Islet of Langerhans (tissue), 1 donor: ENCODE measurements around the gene SPHK2.
"Not testable (repeated sequence)": the region's sequence is repeated elsewhere in the genome, so short reads cannot be mapped to it uniquely, and the experiment has no call there.

Experiments used
- FAIRE-seq: peaks from one replicate; lab custom pipeline; 2011; peaks lifted over from hg19 to GRCh38; lab: Jason Lieb, UNC

SPHK2 gene

DNA sequence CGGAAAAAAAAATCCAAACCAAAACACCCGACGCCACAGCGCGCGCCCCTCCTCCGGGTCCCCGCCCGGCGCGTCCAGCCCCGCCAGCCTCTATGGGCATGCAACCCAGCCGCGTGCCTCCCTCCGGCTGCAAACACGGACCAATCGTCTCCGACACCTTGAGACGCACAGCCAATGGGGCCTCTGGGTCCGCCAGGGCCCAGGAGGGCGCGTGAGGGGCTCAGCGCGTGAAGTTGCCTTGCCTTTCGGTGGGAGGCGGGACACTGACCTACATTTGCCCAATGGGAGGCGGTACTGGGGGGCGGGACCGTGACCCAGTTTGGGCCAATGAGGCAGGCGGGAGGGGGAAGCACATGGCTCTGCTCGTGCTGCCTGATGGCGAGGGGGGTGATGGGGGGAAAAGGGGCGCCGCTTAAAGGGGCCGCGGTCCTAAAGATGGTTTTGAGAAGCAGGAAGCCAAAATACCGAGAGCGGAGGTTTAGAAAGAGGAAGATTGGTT lies 18.2 kb downstream of the SPHK2 start:
- no peak for FAIRE-seq

DNA sequence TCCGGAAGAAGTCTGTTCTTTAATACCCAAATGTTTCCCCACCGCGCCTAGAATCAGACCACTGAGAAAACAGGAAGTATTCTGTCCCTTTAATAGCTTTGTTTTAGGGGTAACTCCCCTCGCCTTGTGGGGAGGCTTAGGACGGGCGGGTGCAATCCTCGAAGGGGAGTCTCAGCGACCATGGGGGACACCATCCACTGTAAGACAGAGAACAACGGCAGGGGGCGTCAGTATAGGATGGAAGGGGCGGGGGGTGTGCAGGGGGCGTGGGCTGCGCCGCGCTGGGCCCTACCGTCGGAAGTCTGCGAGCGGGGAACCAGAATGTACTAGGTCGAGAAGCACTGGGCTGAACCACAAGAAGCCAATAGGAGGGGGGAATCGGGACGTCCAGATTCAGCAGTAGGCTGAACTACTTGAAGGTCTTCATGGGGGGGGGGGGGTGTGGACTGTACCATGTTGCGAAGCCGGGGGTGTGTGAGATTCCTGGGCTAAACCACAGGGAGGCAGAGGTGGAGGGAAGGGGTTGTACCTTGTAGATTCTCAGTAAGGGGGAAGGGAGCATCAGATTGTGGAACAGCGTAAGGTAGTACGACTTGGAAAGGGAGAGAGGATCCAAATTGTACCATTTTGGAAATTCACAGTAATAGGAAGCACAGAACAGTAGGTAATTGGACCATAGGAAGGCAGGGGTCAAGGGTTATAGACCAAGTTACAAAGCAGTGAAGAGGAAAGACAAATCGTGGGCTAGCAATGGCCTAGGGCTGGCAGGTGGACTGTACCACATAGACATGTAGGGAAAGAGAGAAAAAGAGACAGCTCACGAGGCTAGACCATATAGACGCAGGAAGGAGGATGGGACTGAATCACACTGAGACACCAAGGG lies 18.9 kb downstream of the SPHK2 start:
- no peak for FAIRE-seq

DNA sequence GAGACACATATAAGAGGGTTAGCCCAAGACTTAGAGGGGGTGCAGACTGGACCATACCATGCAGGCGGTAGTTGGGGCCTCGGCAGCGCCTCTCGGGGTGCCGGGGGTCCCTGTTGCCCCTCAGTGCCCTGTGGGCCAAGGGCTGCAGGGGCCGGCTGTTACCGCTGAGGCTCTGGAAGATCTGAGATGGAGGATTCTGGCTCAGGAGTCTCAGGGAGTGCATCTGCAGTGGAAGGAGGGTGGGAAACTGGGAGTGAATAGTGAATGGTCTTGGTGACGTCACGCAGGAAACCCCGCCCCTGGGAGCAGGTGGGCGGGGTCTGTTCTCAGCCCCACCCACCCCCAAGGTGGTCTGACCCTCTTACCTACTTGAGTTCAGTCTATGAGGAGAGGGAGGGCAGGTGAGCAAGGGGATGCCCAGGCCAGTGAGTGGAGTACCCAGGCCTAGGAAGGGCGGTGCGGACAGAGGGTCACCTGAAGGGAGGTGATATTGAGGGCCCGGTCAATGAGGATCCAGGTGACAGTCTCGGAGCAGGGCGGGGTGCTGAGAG lies 19.6 kb downstream of the SPHK2 start:
- no peak for FAIRE-seq

DNA sequence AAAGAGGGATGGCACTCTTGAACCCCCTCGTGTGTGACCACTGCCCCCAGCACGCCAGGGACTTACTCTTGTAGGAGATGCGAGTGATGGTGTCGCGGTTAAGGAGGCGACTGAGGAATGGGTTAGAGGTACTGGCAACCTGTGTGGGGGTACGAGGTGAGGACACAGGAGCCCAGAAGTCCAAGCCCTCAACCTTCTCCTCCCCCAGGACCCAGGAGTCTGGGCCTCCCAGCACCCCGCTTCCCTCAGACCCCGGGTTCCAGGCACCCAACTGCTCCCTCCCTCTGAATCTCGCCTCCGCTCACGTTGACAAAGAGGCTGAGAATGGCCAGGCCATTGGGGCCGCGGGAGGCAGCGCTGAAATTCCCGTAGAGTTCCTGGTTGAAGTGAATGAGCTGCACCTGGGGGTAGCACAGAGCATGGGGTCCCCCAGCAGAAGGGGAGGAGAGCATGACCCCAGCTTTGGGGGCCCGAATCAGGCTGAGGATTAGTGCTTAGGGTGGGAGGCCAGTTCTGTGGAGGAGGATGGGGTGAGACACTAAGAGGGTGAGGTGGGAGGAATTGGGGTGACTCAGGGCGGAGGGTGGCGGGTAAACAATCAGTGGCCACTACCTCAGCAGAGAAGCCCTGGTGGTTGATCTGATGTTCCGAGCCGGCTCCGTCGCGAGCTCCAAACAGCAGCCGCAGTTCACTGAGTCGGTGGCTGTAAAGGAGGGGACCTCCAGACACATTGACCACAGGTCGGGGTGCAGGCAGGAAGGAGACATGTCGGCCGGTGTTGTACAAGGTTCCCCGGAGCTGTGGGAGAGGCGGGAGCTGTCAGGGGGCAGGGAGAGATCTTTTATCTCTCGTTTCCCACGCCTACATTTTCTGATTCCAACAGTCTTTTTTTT lies 20.4 kb downstream of the SPHK2 start:
- no peak for FAIRE-seq

DNA sequence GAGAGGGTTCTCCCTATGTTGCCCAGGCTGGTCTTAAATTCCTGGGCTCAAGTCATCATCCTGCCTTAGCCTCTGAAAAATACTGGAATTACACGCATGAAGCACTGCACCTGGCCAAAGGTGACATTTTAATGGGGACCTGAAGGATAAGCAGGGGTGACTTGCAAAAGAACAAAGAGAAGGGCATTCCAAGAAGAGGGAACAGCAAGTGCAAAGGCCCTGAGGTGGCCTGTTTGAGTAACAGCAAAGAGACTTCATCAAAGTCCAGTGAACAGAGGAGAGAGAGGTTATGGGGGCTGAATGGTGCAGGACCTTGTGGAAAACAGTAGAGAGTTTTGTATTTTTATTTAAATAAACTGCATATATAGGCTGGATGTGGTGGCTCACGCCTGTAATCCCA lies 22.5 kb downstream of the SPHK2 start:
- no peak for FAIRE-seq

DNA sequence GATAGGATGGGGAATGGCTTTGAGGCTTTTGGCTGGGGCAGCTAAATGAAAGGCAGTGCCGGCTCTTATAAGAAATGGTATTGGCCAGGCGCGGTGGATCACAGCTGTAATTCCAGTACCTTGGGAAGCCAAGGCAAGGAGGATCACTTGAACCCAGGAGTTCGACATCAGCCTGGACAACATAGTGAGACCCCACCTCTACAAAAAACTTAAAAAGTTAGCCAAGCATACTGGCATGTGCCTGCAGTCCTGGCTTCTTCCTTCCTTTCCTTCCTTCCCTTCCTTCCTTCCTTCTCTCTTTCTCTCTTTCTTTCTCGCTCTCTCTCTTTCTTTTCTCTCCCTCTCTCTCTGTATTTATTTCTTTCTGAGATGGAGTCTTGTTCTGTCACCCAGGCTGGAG lies 23.6 kb downstream of the SPHK2 start:
- no peak for FAIRE-seq

DNA sequence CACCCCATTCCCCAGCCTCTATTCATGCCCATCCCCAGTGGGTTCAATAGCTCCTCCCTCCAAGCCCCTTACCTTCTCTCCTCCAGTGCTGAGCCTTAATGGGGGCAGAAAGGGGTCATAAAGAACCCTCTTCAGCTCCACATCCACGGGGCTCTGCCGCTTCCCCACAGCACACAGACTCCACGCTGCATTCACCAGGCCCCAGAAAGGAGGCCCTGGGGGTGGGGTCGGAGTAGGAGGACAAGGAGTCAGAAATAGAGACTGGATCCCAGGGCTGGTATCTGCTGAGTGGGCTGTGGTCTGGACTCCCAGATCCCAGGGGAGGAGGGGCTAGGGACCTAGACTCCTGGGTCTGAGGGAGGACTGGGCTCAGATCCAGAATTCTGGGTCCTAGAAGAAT lies 25.0 kb downstream of the SPHK2 start:
- FAIRE-seq: no peak

DNA sequence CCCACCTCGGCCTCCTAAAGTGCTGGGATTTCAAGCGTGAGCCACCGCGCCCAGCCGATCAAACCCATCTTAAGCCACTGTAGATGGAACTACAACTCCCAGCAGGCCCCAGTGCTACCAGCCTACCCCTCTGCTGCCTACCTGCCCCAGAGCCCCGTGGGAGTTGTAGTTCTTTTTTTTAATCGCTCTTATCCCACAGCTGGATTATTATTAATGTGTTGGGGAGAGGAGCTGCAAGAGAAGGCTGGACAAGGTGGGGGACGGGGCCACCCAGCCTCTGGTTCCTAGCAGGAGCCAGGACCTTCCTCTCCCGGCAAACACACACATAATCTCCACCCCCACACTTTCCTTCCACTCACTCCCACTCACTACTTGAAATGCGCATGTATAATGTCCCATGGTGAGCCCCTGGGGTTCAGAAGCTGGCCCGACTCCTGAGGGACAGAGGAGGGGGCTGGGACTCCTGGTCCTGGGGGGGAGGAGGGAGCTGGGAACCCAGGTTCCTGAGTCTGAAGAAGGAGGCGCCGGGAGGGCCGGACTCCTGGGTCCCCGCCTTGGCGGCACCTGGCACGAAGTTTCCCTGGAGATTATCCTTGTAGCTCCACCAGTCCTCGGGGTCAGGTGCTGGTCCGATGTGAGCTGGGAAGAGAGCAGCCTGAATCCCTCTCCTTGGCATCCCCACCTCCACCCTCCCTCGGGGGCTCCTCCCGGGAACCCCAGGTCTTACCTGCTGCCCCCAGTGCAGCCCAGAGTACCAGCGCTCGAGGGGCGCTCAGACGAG lies 25.7 kb downstream of the SPHK2 start:
- no peak for FAIRE-seq

DNA sequence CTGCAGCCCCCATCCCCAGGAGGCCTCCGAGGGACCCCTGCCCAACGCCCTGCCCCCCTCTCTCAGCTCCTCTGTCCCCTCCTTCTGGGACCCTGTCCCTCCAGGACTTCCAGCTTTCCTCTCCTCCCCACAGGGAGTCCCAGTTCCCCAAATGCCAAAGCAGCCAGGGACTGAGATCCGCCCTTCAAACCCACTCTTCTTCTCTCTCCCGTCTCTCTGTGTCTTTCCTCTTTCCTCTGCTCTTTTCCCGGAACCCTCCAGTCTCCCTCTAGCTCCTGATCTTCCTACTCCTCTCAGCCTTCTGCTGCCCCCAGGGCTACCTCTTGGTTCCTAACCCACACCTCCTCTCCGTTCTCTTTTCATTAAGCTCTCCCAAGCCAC lies 26.3 kb downstream of the SPHK2 start:
- no peak for FAIRE-seq

DNA sequence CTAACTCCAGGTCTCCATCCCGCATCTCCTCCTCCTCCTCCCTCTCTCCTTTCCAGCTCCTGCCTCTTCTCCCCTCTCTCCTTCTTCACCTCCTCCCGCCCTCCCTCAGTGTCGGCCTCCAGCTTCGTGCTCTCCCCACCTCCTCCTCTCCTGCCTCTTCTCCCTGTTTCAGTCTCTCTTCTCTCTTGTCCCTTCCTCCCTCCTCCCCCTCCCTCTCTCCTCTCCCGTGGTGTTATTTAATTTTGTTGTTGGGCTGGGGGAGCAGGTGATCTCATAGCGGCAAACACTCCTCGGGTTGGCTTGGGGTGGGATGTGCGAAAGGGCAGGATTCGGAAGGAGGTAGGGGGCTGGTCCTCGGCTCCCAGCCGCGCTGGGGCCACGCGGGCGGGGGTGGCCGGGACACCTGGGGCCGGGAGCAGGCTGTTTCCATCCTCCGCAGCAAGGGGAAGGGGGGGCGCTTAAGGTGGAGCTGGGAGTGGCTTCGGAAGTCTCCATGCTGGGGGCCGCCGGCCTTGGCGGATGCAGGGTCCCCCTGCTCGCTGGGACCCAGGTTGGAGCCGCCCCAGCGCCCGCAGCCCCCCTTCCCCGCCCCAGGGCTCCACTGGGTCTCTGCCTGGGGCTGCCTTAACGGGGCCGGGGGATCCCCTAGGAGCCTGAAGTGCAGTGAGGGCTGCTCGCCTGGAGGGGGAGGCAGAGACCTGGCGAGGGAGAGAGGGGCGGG lies 26.9 kb downstream of the SPHK2 start, which contains the start of gene CA11:
Gene CA11 (minus strand): TSS at position 187 of the 721 bp plus-strand sequence. CDS start 555 bp downstream, outside the sequence.
- FAIRE-seq: no peak

DNA sequence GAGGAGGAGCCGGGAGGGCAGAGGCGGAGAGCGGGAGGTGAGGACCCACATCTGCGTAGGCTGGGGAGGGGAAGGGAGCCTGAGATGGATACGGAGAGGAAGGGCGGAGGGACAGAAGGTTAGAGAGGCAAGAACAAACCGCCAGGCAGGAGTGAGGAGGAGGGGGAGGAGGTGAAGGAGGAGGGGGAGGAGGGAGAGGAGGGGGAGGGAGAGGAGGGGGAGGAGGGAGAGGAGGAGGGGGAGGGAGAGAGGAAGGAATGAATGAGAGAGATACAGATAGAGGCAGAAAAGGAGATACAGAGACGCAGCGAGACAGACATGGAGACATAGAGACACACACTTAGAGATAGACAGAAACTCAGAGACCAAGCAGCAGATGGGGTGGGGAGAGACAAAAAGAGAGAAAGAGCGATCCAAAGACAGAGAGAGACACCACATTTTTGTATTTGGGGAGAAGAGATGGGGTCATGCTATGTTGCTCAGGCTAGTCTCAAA lies 27.5 kb downstream of the SPHK2 start:
- FAIRE-seq: no peak

DNA sequence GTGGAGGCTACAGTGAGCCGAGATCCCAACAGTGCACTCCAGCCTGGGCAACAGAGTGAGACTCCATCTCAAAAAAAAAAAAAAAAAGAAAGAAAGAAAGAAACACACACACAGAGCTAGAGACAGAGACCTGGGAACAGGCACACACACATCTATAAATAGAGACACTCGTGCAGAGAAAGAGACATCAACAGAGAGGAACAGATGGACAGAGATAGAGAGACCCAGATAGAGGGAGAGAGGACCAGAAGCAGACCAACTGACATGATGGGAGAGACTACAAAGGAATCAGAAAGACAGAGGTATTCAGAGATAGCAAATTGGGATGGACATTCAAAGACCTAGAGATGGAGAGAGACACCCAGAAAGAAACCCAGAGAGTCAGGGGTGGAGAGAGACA lies 28.8 kb downstream of the SPHK2 start:
- FAIRE-seq: no peak

DNA sequence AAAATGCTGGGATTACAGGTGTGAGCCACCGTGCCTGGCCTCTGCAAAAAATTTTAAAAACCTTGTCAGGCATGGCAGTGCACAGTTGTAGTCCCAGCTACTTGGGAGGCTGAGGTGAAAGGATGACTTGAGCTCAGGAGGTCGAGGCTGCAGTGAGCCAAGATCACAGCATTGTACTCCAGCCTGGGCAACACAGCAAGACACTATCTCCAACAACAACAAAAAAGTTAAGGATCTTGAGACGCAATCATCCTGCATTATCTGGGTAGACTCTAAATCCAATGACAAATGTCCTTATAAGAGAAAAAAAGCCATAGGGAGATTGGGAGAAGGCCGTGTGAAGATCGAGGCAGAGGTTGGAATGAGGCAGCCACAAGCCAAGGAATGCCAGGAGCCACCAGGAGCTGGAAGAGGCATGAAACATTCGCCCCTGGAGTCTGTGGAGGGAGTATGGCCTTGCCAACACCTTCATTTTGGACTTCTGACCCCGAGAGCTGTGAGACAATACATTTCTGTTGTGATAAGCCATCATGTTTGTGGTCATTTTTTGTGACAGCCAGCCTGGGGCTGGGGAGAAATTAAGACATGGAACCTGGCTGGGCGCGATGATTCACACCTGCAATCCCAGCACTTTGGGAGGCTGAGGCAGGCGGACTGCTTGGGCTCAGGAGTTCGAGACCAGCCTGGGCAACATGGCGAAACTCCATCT lies 31.8 kb downstream of the SPHK2 start:
- no peak for FAIRE-seq

DNA sequence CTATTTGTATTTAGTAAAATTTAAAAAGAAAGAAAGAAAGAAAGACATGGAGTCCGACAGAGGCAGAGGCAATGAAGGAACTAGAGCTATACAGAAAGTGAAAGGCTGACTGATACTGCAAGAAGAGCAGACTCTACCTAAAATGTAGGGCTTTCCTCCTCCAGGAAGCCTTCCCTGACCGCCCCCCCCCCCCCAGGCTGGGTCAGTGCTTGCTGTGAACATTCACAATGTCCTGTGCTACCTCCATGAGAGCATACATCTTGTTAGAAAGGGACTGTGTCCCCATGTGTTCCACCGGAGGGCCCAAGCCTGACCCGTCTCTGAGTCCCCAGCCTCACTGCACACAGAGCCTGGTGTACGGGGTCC lies 32.4 kb downstream of the SPHK2 start:
- FAIRE-seq: no peak

DNA sequence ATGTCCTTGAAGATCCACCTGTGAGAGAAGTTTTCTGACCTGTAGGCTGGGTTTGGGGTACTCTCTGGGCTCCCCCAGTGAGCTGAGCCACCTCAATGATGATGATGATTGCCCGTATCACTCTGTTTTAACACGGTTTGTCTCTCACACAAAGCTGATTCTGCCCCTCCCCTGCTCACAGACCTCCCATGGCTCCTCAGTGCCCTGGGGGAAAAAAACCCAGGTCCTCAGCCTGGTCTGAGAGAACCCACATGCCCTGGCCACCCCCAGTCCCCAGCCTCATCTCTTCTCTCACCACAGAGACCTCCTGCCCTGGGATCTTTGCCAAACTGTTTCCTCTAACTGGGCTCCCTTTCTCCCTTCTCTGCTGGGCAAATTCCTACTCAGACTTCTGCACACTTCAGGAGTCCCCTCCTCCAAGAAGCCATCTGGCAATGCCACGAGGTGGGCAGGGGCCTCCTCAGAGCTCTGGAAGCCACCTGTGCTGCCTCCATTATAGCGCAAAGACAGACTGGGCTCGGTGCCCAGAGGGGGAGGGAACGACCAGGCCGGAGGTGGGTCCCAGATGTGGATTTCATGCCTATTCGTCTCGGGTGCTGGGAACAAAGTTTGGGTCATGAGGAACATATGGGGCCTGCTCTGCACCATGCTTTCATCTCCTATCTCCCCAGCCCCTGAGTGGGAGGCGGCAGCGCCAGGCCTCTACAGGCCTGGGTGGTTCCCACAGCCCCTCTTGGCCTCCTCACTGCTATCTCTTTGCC lies 35.2 kb downstream of the SPHK2 start:
- no peak for FAIRE-seq

DNA sequence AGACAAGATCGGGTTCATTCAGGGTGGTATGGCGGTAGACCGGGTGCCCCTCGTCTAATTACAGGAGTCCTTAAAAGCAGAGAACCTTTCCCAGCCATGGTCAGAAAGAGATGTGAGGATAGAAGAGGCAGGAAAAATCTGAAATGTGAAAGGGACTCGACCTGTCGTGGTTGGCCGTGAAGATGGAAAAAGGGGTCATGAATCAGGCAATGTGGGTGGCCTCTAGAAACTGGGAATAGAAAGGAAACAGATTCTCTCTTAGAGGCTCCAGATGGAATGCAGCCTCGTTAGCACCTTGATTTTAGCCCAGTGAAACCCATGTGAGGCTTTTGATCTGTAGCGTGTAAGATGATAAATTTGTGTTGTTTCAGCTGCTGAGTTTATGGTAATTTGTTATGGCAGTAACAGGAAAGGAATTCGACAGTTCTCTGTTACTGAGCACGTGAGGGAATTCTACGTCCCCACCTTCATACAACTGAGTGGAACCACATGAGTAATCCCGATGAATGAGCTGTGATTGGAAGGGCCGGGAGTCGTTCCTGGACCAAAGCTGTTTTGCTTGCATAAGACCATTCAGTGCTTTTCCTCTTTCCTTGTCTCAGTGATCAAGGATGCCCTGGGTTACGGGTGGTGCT lies 37.7 kb downstream of the SPHK2 start:
- no peak for FAIRE-seq

DNA sequence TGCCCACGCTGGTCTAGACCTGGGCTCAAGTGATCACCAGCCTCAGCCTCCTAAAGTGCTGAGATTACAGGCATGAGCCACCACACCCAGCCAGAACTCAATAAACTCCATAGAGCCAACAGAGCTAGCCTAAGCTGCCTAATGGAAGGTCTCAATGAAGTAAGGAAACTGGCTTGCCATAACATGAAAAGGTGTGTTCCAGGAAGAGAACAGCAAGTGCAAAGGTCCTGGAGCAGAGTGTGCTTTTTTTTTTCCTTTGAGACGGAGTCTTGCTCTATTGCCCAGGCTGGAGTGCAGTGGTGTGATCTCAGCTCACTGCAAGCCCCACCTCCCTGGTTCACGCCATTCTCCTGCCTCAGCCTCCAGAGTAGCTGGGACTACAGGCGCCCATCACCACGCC lies 38.5 kb downstream of the SPHK2 start:
- FAIRE-seq: not testable (repeated sequence)

DNA sequence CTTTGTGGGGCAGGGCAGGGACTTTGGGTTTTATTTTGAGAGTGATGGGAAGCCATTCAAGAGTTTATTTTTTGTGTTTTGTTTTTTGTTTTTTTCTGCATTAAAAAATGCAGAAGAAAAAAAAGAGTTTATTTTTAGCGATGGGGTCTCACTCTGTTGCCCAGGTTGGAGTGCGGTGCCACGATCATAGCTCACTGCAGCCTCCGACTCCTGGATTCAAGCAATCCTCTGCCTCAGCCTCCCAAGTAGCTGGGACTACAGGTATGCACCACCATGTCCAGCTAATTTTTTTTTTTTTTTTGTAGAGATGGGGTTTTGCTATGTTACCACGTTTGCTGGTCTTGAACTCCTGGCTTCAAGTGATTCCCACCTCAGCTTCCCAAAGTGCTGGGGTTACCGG lies 39.2 kb downstream of the SPHK2 start:
- FAIRE-seq: no peak

DNA sequence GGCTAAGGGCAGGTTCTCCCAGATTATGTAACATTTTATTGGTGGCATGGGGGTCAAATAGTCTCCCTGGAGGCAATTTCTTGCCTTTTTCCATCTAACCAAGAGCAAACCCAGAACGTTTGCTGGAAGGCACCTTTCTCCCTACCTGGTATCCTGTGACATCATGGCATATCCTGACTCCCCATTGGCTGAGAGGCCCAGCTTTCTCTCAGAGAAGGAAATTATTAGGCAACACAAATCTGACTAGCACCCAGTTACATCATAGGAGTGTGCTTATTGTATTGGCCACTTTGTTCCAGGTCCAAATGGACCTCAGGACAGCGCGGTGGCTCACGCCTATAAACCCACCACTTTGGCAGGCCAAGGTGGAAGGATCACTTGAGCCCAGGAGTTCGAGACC lies 40.5 kb downstream of the SPHK2 start:
- FAIRE-seq: no peak
